A673 (cell line): Measurements from ENCODE around the gene ARAP3.

ENCODE experiments used
- EZH2 ChIP-seq: fragments of 200-600 bp; sonication (generic); IDR thresholded peaks from 2 replicates; pipeline ENCODE4 v1.6.1; 2017; ENCODE audit warnings: borderline replicate concordance, low read depth, mild to moderate bottlenecking, mixed read lengths, antibody characterized with exemption, low read length; ENCODE audit not compliant: poor library complexity, severe bottlenecking
- TF ChIP-seq, protein P1 (sequence below): fragments of 300-800, 200-600 bp; sonication (generic); conservative IDR thresholded peaks from 2 replicates; pipeline ENCODE4 v1.5.1; 2017; ENCODE audit warnings: low read depth, mild to moderate bottlenecking, antibody characterized with exemption, low read length, moderate library complexity, mixed read lengths

- TF ChIP-seq, protein P1, sequence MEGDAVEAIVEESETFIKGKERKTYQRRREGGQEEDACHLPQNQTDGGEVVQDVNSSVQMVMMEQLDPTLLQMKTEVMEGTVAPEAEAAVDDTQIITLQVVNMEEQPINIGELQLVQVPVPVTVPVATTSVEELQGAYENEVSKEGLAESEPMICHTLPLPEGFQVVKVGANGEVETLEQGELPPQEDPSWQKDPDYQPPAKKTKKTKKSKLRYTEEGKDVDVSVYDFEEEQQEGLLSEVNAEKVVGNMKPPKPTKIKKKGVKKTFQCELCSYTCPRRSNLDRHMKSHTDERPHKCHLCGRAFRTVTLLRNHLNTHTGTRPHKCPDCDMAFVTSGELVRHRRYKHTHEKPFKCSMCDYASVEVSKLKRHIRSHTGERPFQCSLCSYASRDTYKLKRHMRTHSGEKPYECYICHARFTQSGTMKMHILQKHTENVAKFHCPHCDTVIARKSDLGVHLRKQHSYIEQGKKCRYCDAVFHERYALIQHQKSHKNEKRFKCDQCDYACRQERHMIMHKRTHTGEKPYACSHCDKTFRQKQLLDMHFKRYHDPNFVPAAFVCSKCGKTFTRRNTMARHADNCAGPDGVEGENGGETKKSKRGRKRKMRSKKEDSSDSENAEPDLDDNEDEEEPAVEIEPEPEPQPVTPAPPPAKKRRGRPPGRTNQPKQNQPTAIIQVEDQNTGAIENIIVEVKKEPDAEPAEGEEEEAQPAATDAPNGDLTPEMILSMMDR = no peak
- no peak for TF ChIP-seq EZH2
Measured at GRCh38 chr5:141713616-141714309, 31.7 kb upstream of the ARAP3 start.
